Measurements from ENCODE around the gene IRX5. TPM values are rescaled to one million over a fixed set of nuclear protein-coding genes. Genes with fewer than 3 reads are reported as not detected.

Gene IRX5
- total RNA-seq (2021; ENCODE audit: unreplicated experiment) (0.86 TPM), Bru-seq, nascent RNA (percentile 28 among the genes with signal in this experiment), BruChase-seq, experiment 1, labeled RNA remaining after a 6-hour chase (not detected), BruChase-seq, experiment 2, labeled RNA remaining after a 2-hour chase (percentile 24 among the genes with signal in this experiment)
- polyA plus RNA-seq (2012), result 0.12 and 0.31 TPM in 2 replicates
- long read RNA-seq, result 0 reads

DNA sequence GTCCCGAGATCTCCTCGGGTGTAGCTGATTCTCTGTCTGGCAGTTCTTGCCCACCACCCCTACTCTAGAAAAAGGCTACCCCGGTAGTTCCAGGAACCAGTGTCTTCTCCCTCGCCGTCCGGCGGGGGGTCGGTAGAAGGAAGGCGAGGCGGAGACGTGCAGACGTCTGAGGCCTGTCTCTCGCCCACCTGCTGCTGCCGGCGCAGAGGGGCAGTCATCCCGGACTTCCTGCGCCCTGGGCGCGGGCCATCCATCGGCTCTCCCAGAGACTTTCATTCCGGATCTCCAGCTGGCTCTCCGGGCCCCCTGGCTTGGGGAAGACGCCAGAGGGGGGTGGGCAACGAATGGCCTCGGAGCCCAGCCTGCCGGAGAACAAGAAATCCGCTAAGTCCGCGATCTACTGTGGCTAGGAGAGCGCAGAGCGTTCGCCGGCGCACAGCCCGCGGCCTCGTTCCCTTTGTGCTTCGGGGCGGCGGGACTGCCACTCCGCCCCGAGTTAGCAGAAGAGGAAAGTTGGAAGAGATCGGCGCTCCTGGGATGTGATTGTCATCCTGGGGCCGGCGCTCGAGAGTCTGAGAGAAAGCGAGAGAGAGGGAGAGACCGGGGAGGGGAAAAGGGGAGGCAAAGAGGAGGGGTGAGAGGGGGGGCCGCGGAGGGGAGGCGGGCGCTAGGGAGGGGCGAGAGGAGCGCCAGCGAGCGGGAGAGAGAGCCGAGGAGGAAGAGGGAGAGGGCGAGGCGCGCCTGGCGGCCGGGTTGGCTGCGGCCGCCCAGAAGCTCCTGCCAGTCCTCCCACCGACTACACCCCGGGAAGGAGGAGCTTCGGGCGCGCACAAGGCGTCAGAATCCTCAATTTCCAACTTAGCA lies at the start of gene IRX5:
TSS of gene IRX5 (plus strand) at position 861 of the 864 bp plus-strand sequence. CDS start 334 bp downstream, outside the sequence.
- peak within 1 kb of the TSS; percentile 82 for H2AFZ ChIP-seq (ENCODE audit: low read depth, low read length, poor library complexity, severe bottlenecking)
- peak; percentile 71 for ATAC-seq
- H3K4me3 ChIP-seq (replicated peaks in 1 of 2; ENCODE audit: low read depth in 1 of 2, low read length in 2 of 2), result peak within 1 kb of the TSS; percentile 47 to 60
- H3K9ac ChIP-seq (ENCODE audit: low read length), result peak within 1 kb of the TSS; percentile 35; the same call in 1 of the 2 replicates
- H4K20me1 ChIP-seq (ENCODE audit: insufficient read depth), result no peaks in the 10 kb centered on the region
- TF ChIP-seq EGR1 (IDR thresholded peaks at IDR 0.05; ENCODE audit: low read depth) (0 out of 2 replicates have a peak, but pooled peaks have one; percentile 3), YY1 (IDR thresholded peaks at IDR 0.05; ENCODE audit: extremely low read depth, insufficient replicate concordance, low read depth, low read length) (no peak), SRF (IDR thresholded peaks at IDR 0.05; ENCODE audit: low read depth) (no peak), RAD21 (IDR thresholded peaks at IDR 0.05; ENCODE audit: low read depth) (no peak), TCF7L2 (IDR thresholded peaks at IDR 0.05; ENCODE audit: borderline replicate concordance, extremely low read depth, insufficient read depth, insufficient read length) (peak; percentile 36), EZH2phosphoT487 (IDR thresholded peaks at IDR 0.05; ENCODE audit: borderline replicate concordance) (no peak), ZNF274 (IDR thresholded peaks at IDR 0.05; ENCODE audit: low read depth, low read length) (no peak)
- TF ChIP-seq, protein P1, sequence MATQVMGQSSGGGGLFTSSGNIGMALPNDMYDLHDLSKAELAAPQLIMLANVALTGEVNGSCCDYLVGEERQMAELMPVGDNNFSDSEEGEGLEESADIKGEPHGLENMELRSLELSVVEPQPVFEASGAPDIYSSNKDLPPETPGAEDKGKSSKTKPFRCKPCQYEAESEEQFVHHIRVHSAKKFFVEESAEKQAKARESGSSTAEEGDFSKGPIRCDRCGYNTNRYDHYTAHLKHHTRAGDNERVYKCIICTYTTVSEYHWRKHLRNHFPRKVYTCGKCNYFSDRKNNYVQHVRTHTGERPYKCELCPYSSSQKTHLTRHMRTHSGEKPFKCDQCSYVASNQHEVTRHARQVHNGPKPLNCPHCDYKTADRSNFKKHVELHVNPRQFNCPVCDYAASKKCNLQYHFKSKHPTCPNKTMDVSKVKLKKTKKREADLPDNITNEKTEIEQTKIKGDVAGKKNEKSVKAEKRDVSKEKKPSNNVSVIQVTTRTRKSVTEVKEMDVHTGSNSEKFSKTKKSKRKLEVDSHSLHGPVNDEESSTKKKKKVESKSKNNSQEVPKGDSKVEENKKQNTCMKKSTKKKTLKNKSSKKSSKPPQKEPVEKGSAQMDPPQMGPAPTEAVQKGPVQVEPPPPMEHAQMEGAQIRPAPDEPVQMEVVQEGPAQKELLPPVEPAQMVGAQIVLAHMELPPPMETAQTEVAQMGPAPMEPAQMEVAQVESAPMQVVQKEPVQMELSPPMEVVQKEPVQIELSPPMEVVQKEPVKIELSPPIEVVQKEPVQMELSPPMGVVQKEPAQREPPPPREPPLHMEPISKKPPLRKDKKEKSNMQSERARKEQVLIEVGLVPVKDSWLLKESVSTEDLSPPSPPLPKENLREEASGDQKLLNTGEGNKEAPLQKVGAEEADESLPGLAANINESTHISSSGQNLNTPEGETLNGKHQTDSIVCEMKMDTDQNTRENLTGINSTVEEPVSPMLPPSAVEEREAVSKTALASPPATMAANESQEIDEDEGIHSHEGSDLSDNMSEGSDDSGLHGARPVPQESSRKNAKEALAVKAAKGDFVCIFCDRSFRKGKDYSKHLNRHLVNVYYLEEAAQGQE (IDR thresholded peaks at IDR 0.05; ENCODE audit: low read depth), result no peak
- TF ChIP-seq, protein P2, sequence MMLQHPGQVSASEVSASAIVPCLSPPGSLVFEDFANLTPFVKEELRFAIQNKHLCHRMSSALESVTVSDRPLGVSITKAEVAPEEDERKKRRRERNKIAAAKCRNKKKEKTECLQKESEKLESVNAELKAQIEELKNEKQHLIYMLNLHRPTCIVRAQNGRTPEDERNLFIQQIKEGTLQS (IDR thresholded peaks at IDR 0.05), result no peak
- TF ChIP-seq, protein P3, sequence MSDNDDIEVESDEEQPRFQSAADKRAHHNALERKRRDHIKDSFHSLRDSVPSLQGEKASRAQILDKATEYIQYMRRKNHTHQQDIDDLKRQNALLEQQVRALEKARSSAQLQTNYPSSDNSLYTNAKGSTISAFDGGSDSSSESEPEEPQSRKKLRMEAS (IDR thresholded peaks at IDR 0.05), result no peak
- intact Hi-C loops (cut with micrococcal nuclease), result no loop called here
- DNase-seq (ENCODE audit: low read depth, low spot score), result peak; percentile 63
- H3K79me2 ChIP-seq (ENCODE audit: insufficient read depth, low read length), result no peaks in the 10 kb centered on the region
- no peak within 1 kb of the TSS; the same call in 1 of the 2 replicates for H3K27ac ChIP-seq (ENCODE audit: low read depth, low read length)
- peaks cover 0 to 7% of the 10 kb centered on the region in 2 experiments; a peak in 1 of 4 replicates for H3K4me1 ChIP-seq (ENCODE audit: control insufficient read depth in 1 of 2, insufficient read depth in 2 of 2, low read length in 2 of 2)
- no peaks in the 10 kb centered on the region for H3K36me3 ChIP-seq (ENCODE audit: control insufficient read depth in 1 of 2, insufficient read depth in 2 of 2, low read length in 2 of 2)
- peak within 1 kb of the TSS; percentile 89 for H3K4me2 ChIP-seq (ENCODE audit: low read length)
- BruUV-seq (replicated peaks), result no TSS peak
- H3K9me2 ChIP-seq (ENCODE audit: insufficient read depth), result no peaks in the 10 kb centered on the region
- ChIA-PET CTCF (no interaction called here), RAD21 (ENCODE audit: low non-redundant PET in 1 of 2, low total read pairs in 2 of 2, uncharacterized antibody in 2 of 2, unreplicated experiment in 2 of 2) (no interaction called here), POLR2A (no interaction called here)
- peaks cover 20% of the 10 kb centered on the region for H3K27me3 ChIP-seq (ENCODE audit: insufficient read depth, low read length)
- no peaks in the 10 kb centered on the region for H3K9me3 ChIP-seq (ENCODE audit: control insufficient read depth in 1 of 2, insufficient read depth in 1 of 2, low read depth in 1 of 2, low read length in 2 of 2)
